ENCODE data around the gene ICAM5. TPM values are rescaled to one million over a fixed set of nuclear protein-coding genes. Genes with fewer than 3 reads are reported as not detected.

The ICAM5 gene
- total RNA-seq, 1 donor from 2014 or later = 2.0 TPM

DNA sequence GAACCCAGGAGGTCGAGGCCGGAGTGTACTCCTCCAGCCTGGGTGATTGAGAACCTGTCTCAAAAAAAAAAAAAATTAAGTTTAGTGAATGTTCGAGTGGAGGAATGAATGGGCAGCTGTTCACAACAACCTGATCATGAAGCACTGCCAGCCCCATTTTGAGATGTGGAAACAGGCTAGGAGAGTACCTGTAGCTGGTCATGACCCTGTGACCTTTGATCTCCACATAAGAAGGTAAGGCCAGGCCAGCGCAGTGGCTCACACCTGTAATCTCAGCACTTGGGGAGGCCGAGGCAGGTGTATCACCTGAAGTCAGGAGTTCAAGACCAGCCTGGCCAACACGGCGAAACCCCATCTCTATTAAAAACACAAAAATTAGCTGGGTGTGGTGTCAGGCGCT is 36.0 kb downstream of the ICAM5 start:
- TF ChIP-seq, protein P1, sequence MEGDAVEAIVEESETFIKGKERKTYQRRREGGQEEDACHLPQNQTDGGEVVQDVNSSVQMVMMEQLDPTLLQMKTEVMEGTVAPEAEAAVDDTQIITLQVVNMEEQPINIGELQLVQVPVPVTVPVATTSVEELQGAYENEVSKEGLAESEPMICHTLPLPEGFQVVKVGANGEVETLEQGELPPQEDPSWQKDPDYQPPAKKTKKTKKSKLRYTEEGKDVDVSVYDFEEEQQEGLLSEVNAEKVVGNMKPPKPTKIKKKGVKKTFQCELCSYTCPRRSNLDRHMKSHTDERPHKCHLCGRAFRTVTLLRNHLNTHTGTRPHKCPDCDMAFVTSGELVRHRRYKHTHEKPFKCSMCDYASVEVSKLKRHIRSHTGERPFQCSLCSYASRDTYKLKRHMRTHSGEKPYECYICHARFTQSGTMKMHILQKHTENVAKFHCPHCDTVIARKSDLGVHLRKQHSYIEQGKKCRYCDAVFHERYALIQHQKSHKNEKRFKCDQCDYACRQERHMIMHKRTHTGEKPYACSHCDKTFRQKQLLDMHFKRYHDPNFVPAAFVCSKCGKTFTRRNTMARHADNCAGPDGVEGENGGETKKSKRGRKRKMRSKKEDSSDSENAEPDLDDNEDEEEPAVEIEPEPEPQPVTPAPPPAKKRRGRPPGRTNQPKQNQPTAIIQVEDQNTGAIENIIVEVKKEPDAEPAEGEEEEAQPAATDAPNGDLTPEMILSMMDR (IDR thresholded peaks at IDR 0.05) = no peak
- no peak overlapping the region for H3K27ac Mint-ChIP-seq (ENCODE audit: unreplicated experiment)
- H3K36me3 Mint-ChIP-seq (ENCODE audit: unreplicated experiment) = peaks cover 17% of the 10 kb centered on the region
- no peaks in the 10 kb centered on the region for H3K27me3 Mint-ChIP-seq (ENCODE audit: unreplicated experiment)
- no peaks in the 10 kb centered on the region for H3K9me3 Mint-ChIP-seq (ENCODE audit: unreplicated experiment)
- H3K4me1 Mint-ChIP-seq (ENCODE audit: unreplicated experiment) = no peaks in the 10 kb centered on the region
- H3K4me3 Mint-ChIP-seq (ENCODE audit: unreplicated experiment) = no peak overlapping the region
- no peak for DNase-seq (ENCODE audit: extremely low spot score, unreplicated experiment)

DNA sequence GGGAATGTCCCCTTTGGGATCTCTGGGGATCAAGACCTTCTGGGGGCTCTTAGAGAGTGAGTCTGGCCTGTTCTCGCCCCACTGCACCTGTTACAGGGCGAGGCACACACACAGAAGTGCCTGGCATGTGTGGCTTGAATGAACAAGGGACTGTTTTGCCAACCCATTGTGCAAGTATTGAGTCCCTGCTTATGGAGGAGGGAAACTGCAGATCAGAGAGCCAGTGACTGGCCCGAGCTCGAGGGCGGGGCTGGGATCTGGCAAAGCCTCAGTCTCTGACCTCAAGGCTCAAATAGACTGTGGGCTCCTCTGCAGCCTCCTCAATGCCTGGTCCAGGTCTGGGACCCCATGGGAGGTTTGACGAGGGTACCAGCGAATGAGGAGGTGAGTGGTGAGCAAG is 38.0 kb downstream of the ICAM5 start:
- Mint-ChIP-seq H3K27ac (ENCODE audit: unreplicated experiment) (no peak overlapping the region), H3K9me3 (ENCODE audit: unreplicated experiment) (no peaks in the 10 kb centered on the region), H3K27me3 (ENCODE audit: unreplicated experiment) (no peaks in the 10 kb centered on the region), H3K36me3 (ENCODE audit: unreplicated experiment) (peaks cover 14% of the 10 kb centered on the region), H3K4me3 (ENCODE audit: unreplicated experiment) (no peak overlapping the region), H3K4me1 (ENCODE audit: unreplicated experiment) (peaks cover 10% of the 10 kb centered on the region)
- TF ChIP-seq, protein P1 (IDR thresholded peaks at IDR 0.05) = no peak
- DNase-seq (ENCODE audit: extremely low spot score, unreplicated experiment) = no peak

DNA sequence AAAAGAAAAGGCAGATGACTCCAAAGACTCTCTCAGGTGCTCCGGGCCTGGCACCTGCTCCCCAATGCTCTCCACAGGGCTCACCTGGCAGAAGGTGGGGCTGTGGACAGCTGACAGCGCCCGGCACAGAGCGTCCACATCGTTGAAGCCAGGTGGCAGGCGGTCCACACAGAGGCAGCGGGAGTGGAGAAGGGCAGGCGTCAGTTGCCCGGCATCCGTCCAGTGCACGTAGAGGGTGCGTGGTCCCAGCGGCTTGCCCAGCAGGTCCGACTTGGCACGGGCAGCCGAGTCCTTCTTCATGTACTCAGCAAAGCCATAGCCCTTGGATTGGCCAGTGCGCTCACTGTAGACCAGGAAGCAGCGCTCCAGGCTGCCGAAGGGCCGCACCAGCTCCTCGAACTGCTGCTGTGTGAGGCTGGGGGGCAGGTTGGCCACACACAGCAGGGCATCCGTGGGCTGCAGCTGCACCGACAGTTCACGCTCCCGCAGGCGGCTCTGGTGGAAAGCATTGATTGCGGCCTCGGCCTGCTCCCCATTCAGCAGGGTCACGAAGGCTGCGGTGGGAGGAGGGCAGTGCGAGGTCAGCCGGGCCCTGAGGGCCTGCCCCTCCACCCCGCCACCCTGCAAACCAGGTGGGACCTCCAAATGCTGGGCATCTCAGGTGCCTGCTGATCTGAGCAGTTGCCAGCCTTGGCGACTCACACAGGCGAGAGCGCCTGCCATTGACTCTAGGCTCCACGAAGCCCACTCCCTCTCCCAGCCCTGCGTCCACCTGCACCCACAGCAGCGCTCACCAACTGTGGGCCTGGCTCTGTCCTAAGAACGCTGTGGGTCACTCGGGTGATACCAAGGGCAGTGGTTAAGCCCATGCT is 39.0 kb downstream of the ICAM5 start:
- Mint-ChIP-seq H3K9me3 (ENCODE audit: unreplicated experiment) (no peaks in the 10 kb centered on the region), H3K4me3 (ENCODE audit: unreplicated experiment) (no peak overlapping the region), H3K36me3 (ENCODE audit: unreplicated experiment) (peaks cover 14% of the 10 kb centered on the region), H3K27ac (ENCODE audit: unreplicated experiment) (no peak overlapping the region), H3K4me1 (ENCODE audit: unreplicated experiment) (peaks cover 16% of the 10 kb centered on the region), H3K27me3 (ENCODE audit: unreplicated experiment) (no peaks in the 10 kb centered on the region)
- TF ChIP-seq, protein P1 (IDR thresholded peaks at IDR 0.05) = no peak
- no peak for DNase-seq (ENCODE audit: extremely low spot score, unreplicated experiment)

DNA sequence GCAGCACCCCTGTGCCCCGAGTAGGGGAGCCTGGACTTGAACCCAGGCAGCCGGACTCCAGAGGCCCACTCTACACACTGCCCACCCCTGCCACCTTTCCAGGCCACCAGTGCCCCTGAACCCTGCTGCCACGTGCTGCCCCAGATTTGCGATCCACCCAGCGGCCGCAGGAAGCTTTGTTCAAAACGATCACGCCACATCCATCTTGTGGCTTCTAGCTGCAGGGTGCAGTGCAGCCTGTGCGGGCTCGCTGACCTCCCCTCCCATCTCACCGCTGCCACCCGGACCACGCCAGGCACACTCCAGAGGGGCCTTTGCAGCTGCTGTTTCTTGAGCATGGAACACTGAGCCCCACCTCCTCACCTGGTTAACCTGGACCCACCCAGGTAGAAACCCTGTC is 39.8 kb downstream of the ICAM5 start:
- Mint-ChIP-seq H3K36me3 (ENCODE audit: unreplicated experiment) (peaks cover 10% of the 10 kb centered on the region), H3K4me3 (ENCODE audit: unreplicated experiment) (no peak overlapping the region), H3K27ac (ENCODE audit: unreplicated experiment) (no peak overlapping the region), H3K27me3 (ENCODE audit: unreplicated experiment) (no peaks in the 10 kb centered on the region), H3K9me3 (ENCODE audit: unreplicated experiment) (no peaks in the 10 kb centered on the region), H3K4me1 (ENCODE audit: unreplicated experiment) (peaks cover 22% of the 10 kb centered on the region)
- TF ChIP-seq, protein P1 (IDR thresholded peaks at IDR 0.05) = no peak
- DNase-seq (ENCODE audit: extremely low spot score, unreplicated experiment) = no peak

DNA sequence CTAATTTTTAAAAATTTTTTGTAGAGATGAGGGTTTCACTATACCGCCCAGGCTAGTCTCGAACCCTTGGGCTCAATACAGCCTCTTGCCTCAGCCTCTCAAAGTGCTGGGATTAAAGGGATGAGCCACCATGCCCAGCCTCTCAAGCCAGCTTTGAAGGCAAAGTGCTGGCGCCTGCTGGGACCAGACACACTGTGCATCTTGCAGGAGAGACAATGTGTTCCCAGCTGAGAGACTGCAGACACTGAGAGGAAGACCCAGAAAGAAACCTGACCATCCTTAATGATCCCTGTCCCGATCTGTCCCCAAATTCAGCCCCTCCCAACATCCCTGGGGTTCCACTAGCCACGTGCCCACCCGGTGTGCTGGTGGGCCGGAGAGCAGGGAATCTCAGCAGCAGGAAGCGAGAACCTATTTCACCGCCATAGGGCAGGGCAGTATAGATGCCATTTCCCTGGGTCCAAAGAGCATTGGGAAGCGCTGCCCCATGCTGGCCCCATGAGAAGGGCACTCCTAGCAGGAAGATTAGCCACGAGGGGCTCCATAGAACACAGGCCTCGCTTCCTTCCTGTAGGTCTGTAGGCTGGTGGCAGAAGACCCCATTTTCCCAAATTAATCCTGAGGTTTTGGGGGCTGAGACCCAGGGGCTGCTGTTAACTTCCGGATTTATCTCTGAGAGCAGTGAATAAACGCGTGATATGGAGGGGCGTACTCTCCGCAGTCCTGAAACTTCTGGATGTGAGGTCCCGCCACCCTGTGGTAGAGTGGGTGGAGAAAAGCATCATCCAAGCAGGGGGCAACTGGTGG is 42.6 kb downstream of the ICAM5 start:
- Mint-ChIP-seq H3K27me3 (ENCODE audit: unreplicated experiment) (no peaks in the 10 kb centered on the region), H3K4me3 (ENCODE audit: unreplicated experiment) (peak overlapping the region; percentile 95), H3K9me3 (ENCODE audit: unreplicated experiment) (no peaks in the 10 kb centered on the region), H3K4me1 (ENCODE audit: unreplicated experiment) (peaks cover 25% of the 10 kb centered on the region), H3K36me3 (ENCODE audit: unreplicated experiment) (peaks cover 10% of the 10 kb centered on the region), H3K27ac (ENCODE audit: unreplicated experiment) (peak overlapping the region; percentile 99)
- TF ChIP-seq, protein P1 (IDR thresholded peaks at IDR 0.05) = peak; percentile 25
- no peak for DNase-seq (ENCODE audit: extremely low spot score, unreplicated experiment)
